ENCODE measurements around the gene ZFP30. TPM values are rescaled to one million over a fixed set of nuclear protein-coding genes. Genes with fewer than 3 reads are reported as not detected.

ZFP30 gene
- total and polyA plus RNA-seq, 2 of the 13 experiments (the other 11 are each of a cell fraction or from before 2014, with no cell fraction given) = 3.4 to 19.2 TPM

DNA sequence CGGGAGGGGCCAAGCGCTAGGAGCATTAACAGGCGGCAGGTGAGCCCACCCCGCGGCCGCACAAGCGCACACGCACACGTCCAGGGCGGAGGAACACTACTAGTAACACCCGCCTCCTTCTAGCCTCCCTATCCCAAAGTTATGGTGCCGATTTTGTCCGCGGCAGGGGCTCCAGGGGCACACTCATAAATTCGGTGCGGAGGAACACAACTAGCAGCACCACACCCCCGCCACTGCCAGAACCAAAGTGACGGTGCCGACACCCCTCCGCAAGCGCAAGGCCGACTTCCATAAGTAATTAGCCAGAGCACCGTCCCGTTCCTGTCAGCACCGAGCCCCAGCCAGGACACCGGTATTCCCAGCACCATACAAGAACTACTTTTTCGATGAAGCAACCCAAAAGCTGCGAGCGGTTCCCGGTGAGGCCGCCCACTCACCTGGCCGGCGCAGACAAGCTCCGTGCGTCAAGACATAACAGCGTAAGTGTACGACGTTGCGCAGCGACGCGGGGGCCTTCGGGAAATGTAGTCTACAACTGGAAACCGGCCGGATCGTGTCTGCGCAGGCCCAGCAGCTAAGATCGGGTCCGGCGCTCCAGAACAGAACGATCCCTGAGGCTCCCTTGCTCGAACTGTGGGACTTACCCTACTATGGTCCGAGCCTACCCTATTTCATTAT is 60.8 kb downstream of the ZFP30 start, which contains the start of the genes ZNF540 and ZNF571 (continued):
- TF ChIP-seq, protein P1, sequence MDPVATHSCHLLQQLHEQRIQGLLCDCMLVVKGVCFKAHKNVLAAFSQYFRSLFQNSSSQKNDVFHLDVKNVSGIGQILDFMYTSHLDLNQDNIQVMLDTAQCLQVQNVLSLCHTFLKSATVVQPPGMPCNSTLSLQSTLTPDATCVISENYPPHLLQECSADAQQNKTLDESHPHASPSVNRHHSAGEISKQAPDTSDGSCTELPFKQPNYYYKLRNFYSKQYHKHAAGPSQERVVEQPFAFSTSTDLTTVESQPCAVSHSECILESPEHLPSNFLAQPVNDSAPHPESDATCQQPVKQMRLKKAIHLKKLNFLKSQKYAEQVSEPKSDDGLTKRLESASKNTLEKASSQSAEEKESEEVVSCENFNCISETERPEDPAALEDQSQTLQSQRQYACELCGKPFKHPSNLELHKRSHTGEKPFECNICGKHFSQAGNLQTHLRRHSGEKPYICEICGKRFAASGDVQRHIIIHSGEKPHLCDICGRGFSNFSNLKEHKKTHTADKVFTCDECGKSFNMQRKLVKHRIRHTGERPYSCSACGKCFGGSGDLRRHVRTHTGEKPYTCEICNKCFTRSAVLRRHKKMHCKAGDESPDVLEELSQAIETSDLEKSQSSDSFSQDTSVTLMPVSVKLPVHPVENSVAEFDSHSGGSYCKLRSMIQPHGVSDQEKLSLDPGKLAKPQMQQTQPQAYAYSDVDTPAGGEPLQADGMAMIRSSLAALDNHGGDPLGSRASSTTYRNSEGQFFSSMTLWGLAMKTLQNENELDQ (CRISPR knock-in tag; IDR thresholded peaks at IDR 0.05; ENCODE audit: borderline replicate concordance) = no peak
- TF ChIP-seq ZMYM3 (CRISPR knock-in tag; IDR thresholded peaks at IDR 0.05) (no peak), ZMYM2 (CRISPR knock-in tag; IDR thresholded peaks at IDR 0.05) (no peak), E2F2 (CRISPR knock-in tag; IDR thresholded peaks at IDR 0.05; ENCODE audit: borderline replicate concordance) (no peak), ZNF263 (CRISPR knock-in tag; IDR thresholded peaks at IDR 0.05) (peak; percentile 19; the same call in 1 of the 2 replicates), ZNF430 (CRISPR knock-in tag; IDR thresholded peaks at IDR 0.05) (0 out of 2 replicates have a peak, but pooled peaks have one; percentile 43), NPAS2 (CRISPR knock-in tag; IDR thresholded peaks at IDR 0.05; ENCODE audit: borderline replicate concordance) (no peak)
- TF ChIP-seq, protein P2, sequence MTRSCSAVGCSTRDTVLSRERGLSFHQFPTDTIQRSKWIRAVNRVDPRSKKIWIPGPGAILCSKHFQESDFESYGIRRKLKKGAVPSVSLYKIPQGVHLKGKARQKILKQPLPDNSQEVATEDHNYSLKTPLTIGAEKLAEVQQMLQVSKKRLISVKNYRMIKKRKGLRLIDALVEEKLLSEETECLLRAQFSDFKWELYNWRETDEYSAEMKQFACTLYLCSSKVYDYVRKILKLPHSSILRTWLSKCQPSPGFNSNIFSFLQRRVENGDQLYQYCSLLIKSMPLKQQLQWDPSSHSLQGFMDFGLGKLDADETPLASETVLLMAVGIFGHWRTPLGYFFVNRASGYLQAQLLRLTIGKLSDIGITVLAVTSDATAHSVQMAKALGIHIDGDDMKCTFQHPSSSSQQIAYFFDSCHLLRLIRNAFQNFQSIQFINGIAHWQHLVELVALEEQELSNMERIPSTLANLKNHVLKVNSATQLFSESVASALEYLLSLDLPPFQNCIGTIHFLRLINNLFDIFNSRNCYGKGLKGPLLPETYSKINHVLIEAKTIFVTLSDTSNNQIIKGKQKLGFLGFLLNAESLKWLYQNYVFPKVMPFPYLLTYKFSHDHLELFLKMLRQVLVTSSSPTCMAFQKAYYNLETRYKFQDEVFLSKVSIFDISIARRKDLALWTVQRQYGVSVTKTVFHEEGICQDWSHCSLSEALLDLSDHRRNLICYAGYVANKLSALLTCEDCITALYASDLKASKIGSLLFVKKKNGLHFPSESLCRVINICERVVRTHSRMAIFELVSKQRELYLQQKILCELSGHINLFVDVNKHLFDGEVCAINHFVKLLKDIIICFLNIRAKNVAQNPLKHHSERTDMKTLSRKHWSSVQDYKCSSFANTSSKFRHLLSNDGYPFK (CRISPR knock-in tag; IDR thresholded peaks at IDR 0.05; ENCODE audit: borderline replicate concordance) = peak; percentile 61
- TF ChIP-seq, protein P3, sequence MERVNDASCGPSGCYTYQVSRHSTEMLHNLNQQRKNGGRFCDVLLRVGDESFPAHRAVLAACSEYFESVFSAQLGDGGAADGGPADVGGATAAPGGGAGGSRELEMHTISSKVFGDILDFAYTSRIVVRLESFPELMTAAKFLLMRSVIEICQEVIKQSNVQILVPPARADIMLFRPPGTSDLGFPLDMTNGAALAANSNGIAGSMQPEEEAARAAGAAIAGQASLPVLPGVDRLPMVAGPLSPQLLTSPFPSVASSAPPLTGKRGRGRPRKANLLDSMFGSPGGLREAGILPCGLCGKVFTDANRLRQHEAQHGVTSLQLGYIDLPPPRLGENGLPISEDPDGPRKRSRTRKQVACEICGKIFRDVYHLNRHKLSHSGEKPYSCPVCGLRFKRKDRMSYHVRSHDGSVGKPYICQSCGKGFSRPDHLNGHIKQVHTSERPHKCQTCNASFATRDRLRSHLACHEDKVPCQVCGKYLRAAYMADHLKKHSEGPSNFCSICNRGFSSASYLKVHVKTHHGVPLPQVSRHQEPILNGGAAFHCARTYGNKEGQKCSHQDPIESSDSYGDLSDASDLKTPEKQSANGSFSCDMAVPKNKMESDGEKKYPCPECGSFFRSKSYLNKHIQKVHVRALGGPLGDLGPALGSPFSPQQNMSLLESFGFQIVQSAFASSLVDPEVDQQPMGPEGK (CRISPR knock-in tag; IDR thresholded peaks at IDR 0.05) = peak; percentile 59
